Measurements from ENCODE around the gene VASN. TPM values are rescaled to one million over a fixed set of nuclear protein-coding genes. Genes with fewer than 3 reads are reported as not detected.

VASN gene
- total and polyA plus RNA-seq, 7 donors, result 2.0 to 3.8 (median 3.3) TPM

DNA sequence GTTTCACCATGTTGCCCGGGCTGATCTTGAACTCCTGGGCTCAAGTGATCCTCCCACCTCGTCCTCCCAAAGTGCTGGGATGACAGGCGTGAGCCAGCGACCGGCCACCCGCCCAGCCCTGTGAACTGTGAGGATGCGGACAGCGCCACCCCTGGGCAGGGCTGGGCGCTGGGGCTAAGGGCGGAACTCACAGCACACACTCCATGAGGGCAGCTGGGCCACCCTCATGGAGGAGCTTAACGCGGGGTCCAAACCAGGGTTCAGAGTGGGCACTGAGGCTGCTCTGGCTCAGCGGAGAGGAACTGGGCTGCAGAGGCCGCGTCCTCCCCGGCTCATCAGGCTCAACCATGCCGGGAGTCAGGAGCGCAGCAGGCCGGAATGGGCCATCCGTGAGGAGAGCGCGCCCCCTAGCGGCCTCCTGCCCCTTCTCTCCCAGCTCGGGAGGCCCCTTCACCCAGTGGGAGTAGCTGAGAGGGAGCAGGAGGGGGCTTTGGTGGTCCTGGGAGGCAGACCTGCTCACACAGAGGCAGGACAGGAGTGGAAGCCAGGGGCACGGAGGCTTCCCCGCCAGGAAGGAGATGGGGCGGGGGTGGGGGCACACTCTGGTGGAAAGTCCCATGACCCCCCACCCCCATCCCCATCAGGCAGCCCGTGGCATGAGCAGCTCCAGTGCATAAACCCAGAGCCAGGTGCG, 30.9 kb downstream of the VASN start:
- DNase-seq (peak; percentile 85 to 91), ATAC-seq (peak; percentile 93 to 98 (median 96))
- intact Hi-C loops (cut with DNase I), result loop anchor here (1.0 to 10.0 kb wide), 3 partner anchors 43 to 118 kb away; no protein-coding TSS in a partner anchor
- Histone ChIP-seq H3K4me3 (no peak overlapping the region), H3K27ac (no peak overlapping the region), H3K36me3 (ENCODE audit: insufficient read depth in 1 of 2, low read depth in 1 of 2) (peaks cover 0 to 30% of the 10 kb centered on the region in 2 donors), H3K9me3 (no peaks in the 10 kb centered on the region), H3K4me1 (peaks cover 3% of the 10 kb centered on the region), H3K27me3 (ENCODE audit: insufficient read depth in 3 of 3, low read length in 2 of 3) (no peaks in the 10 kb centered on the region)
- WGBS, 3 donors, result 20 to 35% (median 26%) methylated on average over 24 to 29 of the region's 29 CpGs
- TF ChIP-seq, protein P1, sequence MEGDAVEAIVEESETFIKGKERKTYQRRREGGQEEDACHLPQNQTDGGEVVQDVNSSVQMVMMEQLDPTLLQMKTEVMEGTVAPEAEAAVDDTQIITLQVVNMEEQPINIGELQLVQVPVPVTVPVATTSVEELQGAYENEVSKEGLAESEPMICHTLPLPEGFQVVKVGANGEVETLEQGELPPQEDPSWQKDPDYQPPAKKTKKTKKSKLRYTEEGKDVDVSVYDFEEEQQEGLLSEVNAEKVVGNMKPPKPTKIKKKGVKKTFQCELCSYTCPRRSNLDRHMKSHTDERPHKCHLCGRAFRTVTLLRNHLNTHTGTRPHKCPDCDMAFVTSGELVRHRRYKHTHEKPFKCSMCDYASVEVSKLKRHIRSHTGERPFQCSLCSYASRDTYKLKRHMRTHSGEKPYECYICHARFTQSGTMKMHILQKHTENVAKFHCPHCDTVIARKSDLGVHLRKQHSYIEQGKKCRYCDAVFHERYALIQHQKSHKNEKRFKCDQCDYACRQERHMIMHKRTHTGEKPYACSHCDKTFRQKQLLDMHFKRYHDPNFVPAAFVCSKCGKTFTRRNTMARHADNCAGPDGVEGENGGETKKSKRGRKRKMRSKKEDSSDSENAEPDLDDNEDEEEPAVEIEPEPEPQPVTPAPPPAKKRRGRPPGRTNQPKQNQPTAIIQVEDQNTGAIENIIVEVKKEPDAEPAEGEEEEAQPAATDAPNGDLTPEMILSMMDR (IDR thresholded peaks at IDR 0.05), result peak; percentile 93

DNA sequence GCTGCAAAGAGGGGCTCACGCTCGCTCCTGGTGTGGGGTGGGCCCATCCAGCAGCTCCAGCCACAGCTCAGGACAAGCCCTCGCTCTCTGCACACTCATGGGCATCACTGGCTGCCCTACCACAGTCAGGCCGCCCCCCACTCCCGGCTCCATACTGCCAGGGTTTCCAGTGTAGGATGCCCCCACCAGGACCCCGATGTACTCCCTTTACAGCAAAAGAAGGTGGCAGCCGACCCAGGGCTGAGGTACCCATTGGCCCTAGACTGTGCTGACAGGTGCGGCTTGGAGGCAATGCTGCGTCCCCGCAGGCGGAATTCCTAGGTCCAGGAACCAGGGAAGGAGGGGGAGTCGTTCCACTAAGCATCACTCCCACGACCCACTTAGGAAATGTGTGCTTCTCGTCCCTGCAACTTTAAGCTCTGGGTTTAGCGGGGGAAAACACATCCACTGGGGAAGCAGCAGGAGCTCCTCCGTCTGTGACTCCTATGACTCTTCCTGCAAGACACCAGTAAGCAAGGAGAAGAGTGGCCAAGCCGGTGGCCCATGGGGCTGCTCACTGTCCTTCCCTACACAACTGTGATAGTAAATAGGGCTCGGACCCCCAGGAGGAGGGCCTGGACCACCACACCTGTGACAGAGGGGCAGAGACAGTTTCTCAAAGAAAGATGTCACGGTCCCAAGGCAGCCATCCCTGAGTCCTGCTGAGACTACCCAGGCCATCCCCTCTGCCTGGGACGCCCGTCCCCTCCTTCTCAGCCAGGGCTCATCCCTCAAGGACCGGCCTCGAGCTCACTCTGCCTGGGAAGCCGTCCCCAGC, 31.7 kb downstream of the VASN start:
- H3K27ac ChIP-seq, result no peak overlapping the region
- no peak for DNase-seq
- H3K27me3 ChIP-seq (ENCODE audit: insufficient read depth in 3 of 3, low read length in 2 of 3), result no peaks in the 10 kb centered on the region
- H3K4me1 ChIP-seq, result peaks cover 3% of the 10 kb centered on the region
- intact Hi-C loops (cut with DNase I), result loop anchor here (10.0 kb wide), 2 partner anchors 109 to 119 kb away; no protein-coding TSS in a partner anchor
- 79 to 82% (median 81%) methylated on average over 24 of the region's 24 CpGs for WGBS, 3 donors
- TF ChIP-seq, protein P1 (IDR thresholded peaks at IDR 0.05), result no peak
- H3K36me3 ChIP-seq (ENCODE audit: insufficient read depth in 1 of 2, low read depth in 1 of 2), result peaks cover 0 to 32% of the 10 kb centered on the region in 2 donors
- H3K4me3 ChIP-seq, result no peak overlapping the region
- H3K9me3 ChIP-seq, result no peaks in the 10 kb centered on the region
- ATAC-seq, result peak in 3 of 4 donors; percentile 7 to 21 (median 12)

DNA sequence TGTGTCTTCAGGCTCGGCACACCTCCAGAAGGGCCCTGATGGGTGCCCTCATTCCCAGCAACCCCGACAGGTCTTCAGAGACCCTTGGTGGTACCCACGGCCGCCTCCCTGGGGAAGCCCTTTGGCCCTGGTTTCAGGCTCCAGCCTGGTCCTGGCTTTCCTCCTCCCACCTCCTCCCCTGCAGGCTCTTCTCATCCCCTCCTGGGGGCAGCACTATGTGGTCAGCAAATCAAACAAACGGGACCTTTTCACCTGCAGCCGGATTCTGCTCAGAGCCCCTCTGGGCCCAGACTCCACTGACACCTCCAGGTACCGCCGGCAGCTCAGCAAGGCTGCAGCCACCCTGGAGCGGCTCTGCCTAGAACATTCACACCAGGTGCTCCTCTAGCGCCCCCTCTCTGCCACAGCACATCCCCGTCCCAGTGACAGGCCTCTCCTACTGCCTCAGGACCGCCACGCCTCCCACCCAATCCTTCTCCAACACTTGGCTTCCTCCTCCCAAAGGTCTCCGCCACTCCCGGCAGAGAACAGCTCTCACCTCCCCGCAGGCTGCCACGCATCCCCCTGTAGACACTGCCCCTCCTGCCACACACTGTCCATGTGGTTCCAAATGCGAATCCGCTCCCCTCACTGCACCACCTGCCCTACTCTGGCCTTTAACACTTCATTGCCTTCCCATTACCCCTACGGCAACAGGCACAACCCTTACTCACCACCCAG, 32.8 kb downstream of the VASN start:
- Histone ChIP-seq H3K4me3 (no peak overlapping the region), H3K36me3 (ENCODE audit: insufficient read depth in 1 of 2, low read depth in 1 of 2) (peaks cover 0 to 32% of the 10 kb centered on the region in 2 donors), H3K4me1 (peaks cover 4% of the 10 kb centered on the region), H3K9me3 (no peaks in the 10 kb centered on the region), H3K27ac (no peak overlapping the region), H3K27me3 (ENCODE audit: insufficient read depth in 3 of 3, low read length in 2 of 3) (no peaks in the 10 kb centered on the region)
- intact Hi-C loops (cut with DNase I), result loop anchor here (10.0 kb wide), 2 partner anchors 110 to 120 kb away; no protein-coding TSS in a partner anchor
- 77 to 84% (median 80%) methylated on average over 20 of the region's 20 CpGs for WGBS, 3 donors
- TF ChIP-seq, protein P1 (IDR thresholded peaks at IDR 0.05), result peak; percentile 15
- no peak for ATAC-seq
- DNase-seq, result peak in 1 of 2 donors; percentile 57

DNA sequence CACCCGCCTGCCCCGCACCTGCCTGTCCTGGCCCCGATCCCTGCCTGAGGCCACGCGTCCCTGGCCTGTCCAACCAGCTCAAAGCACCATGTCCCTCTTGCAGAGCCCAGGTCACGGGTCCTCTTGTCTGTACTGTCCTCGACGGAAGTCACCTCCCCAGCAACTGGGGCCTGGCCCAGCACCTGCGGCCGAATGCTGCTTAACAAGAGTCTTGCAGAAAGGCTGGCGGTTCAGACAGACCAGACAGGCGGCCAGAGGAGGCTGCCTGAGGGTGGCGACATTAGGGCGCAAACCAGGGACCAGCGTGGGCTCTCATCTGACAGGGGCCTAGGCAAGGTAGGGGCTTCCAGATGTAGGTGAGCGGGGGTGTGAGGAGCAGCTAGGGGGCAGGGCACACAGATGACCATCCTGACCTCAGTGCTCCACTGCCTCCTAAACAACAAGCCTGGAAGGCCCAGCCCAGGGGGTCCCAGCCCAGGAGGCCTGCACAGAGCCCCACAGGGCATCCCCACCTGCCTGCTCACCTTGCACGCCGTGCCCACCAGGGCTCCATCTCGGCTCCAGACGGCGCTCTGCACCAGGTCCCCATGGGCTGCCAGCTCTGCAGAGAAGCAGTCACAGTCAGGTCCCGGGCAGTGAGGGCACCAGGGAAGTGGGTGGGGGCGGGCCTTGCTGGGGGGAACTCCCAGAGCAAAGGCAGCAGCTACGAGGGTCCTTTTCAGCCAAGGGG, 33.5 kb downstream of the VASN start:
- no peaks in the 10 kb centered on the region for H3K9me3 ChIP-seq
- WGBS, 3 donors, result 85 to 91% (median 87%) methylated on average over 21 to 24 of the region's 24 CpGs
- no peaks in the 10 kb centered on the region for H3K27me3 ChIP-seq (ENCODE audit: insufficient read depth in 3 of 3, low read length in 2 of 3)
- TF ChIP-seq, protein P1 (IDR thresholded peaks at IDR 0.05), result no peak
- no peak overlapping the region for H3K27ac ChIP-seq
- DNase-seq (no peak), ATAC-seq (no peak)
- no peak overlapping the region for H3K4me3 ChIP-seq
- H3K36me3 ChIP-seq (ENCODE audit: insufficient read depth in 1 of 2, low read depth in 1 of 2), result peaks cover 0 to 30% of the 10 kb centered on the region in 2 donors
- H3K4me1 ChIP-seq, result peaks cover 8% of the 10 kb centered on the region
- intact Hi-C loops (cut with DNase I), result loop anchor here (10.0 kb wide), 2 partner anchors 110 to 120 kb away; no protein-coding TSS in a partner anchor
